Activated CD4-positive, alpha-beta T cell treated with anti-CD3 and anti-CD28 coated beads for 36 hours (primary cell): ENCODE measurements around the gene RGCC. TPM values are rescaled to one million over a fixed set of nuclear protein-coding genes. Genes with fewer than 3 reads are reported as not detected.

Source experiments
- ATAC-seq: fragments of 200-7000 bp; cut with Tn5 transposase; one replicate; pipeline ENCODE4 v1.10.0; 2021; ENCODE audit warnings: mild to moderate bottlenecking, moderate library complexity
- CTCF ChIA-PET: fragments of 350-600 bp; sonication (Branson Sonifier 250); formaldehyde crosslinking; loops from one replicate; lab custom pipeline; 2021; ENCODE audit warnings: antibody characterized with exemption; lab: Charles Lee
- POLR2A ChIA-PET: fragments of 350-600 bp; sonication (Branson Sonifier 250); formaldehyde crosslinking; loops from one replicate; lab custom pipeline; 2021; ENCODE audit warnings: antibody characterized with exemption, inconsistent platforms; lab: Charles Lee
- DNase-seq: peaks from one replicate; pipeline ENCODE4 v3.0.0-alpha.2; 2020
- H3K27ac Mint-ChIP-seq: one replicate; pipeline ENCODE4 v1.8.0; 2021; ENCODE audit warnings: mixed read lengths
- H3K27me3 Mint-ChIP-seq: one replicate; pipeline ENCODE4 v1.8.0; 2021; ENCODE audit warnings: mixed read lengths
- H3K36me3 Mint-ChIP-seq: one replicate; pipeline ENCODE4 v1.8.0; 2021; ENCODE audit warnings: low read depth, mixed read lengths
- H3K4me1 Mint-ChIP-seq: one replicate; pipeline ENCODE4 v1.8.0; 2021; ENCODE audit warnings: mixed read lengths
- H3K4me3 Mint-ChIP-seq: one replicate; pipeline ENCODE4 v1.8.0; 2021; ENCODE audit warnings: mild to moderate bottlenecking, moderate library complexity, mixed read lengths
- H3K9me3 Mint-ChIP-seq: one replicate; pipeline ENCODE4 v1.8.0; 2021; ENCODE audit warnings: low read depth, mixed read lengths
- intact Hi-C, 2 experiments: fragments of 100-400 bp; cut with DNase I in 1 of 2; cut with micrococcal nuclease in 1 of 2; formaldehyde crosslinking; loops; one replicate each; pipeline versions ENCODE4 v1.14.2 to v1.15.1; 2022 to 2024; cut with DNase I, micrococcal nuclease
- total RNA-seq, 2 experiments: library from RNA; stranded (reverse); gene quantifications; one replicate each; pipeline ENCODE4 v1.2.3, GENCODE V29; 2021

Gene RGCC
- total RNA-seq, 2 experiments from 2014 or later = 134 to 146 TPM

DNA sequence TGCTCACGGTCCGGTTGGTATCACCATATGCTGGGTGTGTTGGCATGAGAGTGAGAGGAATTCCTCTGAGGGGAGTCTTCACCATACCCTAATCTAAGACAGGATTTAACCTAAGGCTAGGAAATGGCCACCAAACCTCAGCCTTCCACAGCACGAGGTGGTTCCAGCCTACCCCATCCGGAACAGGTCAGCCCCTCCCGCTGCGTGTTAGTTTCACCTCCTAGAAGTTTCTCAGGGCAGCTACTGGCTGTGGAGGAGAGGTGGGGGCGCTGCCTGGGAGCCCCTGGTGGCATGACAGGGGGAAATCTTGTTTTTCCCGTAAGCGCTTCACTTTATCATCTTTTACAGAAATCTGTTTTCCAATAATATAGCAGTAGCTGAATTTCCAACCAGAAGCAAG is 55.1 kb downstream of the RGCC start:
- CTCF ChIA-PET = interaction anchor here (1.1 kb wide), 1 partner anchor 57 kb away, joined by 3 read pairs; no protein-coding TSS in a partner anchor
- Mint-ChIP-seq H3K4me1 (no peaks in the 10 kb centered on the region), H3K4me3 (no peak overlapping the region), H3K36me3 (no peaks in the 10 kb centered on the region), H3K9me3 (no peaks in the 10 kb centered on the region), H3K27ac (no peak overlapping the region), H3K27me3 (no peaks in the 10 kb centered on the region)
- intact Hi-C loops = no loop called here
- POLR2A ChIA-PET = interaction anchor here (0.6 kb wide), 1 partner anchor 29 kb away, joined by 3 read pairs; no protein-coding TSS in a partner anchor
- ATAC-seq (no peak), DNase-seq (no peak)

DNA sequence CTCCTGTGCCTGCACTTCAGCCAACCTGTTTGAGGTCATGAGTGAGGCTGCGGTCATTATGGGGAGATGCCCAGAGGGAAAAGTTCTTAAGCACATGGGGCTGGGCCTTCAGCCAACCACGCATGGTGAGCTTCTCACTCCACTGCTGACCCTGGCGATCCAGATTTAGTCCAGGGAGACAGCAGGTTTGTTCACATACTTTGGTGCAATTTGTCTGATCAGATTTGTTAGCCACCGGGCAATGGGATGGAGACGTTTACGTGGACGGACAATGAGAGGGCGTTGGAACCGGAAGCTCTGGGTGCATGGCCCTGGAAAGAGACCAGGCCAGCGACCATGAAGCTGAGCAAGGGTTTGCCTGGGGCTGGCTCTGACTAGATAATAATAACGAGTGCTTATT is 56.2 kb downstream of the RGCC start:
- POLR2A ChIA-PET = no interaction called here
- H3K4me1 Mint-ChIP-seq = no peaks in the 10 kb centered on the region
- ATAC-seq = no peak
- no peak for DNase-seq
- no peaks in the 10 kb centered on the region for H3K9me3 Mint-ChIP-seq
- no peak overlapping the region for H3K27ac Mint-ChIP-seq
- CTCF ChIA-PET = interaction anchor here (0.6 kb wide), 1 partner anchor 459 kb away, joined by 3 read pairs; no protein-coding TSS in a partner anchor
- no peaks in the 10 kb centered on the region for H3K27me3 Mint-ChIP-seq
- H3K36me3 Mint-ChIP-seq = no peaks in the 10 kb centered on the region
- H3K4me3 Mint-ChIP-seq = no peak overlapping the region
- intact Hi-C loops = no loop called here

DNA sequence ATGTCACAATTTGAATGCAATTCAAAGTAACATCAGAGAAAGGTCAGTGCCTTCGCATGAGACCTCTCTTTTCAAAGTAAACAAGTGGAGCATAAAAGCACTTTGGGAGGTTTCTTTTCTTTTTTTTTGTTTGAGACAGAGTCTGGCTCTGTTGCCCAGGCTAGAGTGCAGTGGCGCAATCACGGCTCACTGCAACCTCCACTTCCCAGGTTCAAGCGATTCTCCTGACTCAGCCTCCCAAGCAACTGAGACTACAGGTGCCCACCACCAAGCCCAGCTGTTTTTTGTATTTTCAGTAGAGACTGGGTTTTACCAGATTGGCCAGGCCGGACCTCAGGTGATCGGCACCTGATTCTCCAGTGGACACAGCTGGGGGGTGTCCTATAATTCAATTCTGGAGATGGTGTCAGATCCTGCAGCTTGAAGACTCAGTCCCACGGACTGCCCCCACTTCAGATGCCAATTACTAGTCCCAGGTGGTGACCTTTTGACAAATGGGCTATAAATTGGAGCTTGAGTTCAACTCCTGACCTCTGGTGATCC is 57.6 kb downstream of the RGCC start:
- POLR2A ChIA-PET = no interaction called here
- H3K9me3 Mint-ChIP-seq = no peaks in the 10 kb centered on the region
- no peak for DNase-seq
- no peaks in the 10 kb centered on the region for H3K4me1 Mint-ChIP-seq
- H3K4me3 Mint-ChIP-seq = no peak overlapping the region
- H3K27ac Mint-ChIP-seq = no peak overlapping the region
- H3K27me3 Mint-ChIP-seq = no peaks in the 10 kb centered on the region
- no peaks in the 10 kb centered on the region for H3K36me3 Mint-ChIP-seq
- intact Hi-C loops = no loop called here
- CTCF ChIA-PET = interaction anchor here (1.1 kb wide), 1 partner anchor 16 kb away, joined by 3 read pairs; no protein-coding TSS in a partner anchor
- no peak for ATAC-seq

DNA sequence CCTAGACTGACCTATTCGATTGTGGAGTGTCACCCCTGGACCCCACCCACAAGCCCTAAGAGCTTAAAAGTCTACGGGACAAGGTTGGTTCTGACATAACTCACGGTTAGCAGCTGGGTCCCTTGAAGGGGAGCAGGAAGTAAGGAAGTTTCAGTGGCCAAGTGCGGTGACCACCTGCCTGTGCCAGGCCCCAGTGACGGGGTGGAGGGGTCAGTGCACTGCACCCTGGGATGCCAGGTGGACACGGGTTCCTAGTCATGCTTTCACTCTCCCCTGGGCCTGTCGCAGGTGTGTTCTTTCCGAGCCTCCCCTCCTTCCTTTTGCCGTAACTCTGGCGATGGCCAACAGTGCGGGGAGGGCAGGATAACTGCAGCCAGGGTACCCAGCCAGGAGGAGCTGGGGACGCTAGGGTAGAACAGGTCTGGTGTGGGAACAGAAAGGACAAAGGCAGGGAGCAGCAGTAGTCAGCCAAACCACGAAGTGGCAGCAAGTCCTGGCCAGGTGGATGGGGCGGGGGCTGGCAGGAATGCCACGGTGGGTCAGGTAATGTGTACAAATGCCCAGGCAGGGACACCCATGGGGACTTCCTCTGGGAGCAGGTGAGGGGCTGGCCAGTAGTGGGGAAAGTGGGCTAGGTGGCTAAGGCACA is 58.3 kb downstream of the RGCC start:
- Mint-ChIP-seq H3K36me3 (no peaks in the 10 kb centered on the region), H3K27me3 (no peaks in the 10 kb centered on the region), H3K27ac (no peak overlapping the region), H3K9me3 (no peaks in the 10 kb centered on the region), H3K4me1 (no peaks in the 10 kb centered on the region), H3K4me3 (no peak overlapping the region)
- CTCF ChIA-PET = interaction anchor here (1.1 kb wide), 1 partner anchor 17 kb away, joined by 3 read pairs; no protein-coding TSS in a partner anchor
- DNase-seq (no peak), ATAC-seq (no peak)
- POLR2A ChIA-PET = no interaction called here
- intact Hi-C loops = no loop called here

DNA sequence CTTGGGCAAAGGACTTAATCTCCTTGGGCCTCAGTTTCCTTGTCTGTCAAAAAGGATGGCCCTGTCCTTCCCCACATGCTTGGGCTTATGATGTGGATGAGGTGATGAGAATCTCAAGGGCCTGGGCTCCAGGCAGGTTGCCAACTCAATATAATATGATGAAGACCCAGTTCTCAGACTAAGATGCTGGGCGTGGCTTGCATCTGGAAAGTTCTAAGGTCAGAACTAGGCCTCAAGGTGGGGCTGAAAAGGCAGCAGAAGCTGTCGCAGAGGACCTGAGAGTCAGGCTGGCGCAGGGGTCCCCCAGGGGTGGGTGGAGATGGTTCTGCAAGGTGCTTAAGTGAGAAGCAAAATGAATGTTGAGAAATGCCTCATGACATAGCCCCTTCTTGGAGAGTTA is 58.8 kb downstream of the RGCC start:
- ChIA-PET CTCF (interaction anchor here (0.5 to 1.1 kb wide), 2 partner anchors 17 to 18 kb away, joined by 3 read pairs; no protein-coding TSS in a partner anchor), POLR2A (no interaction called here)
- Mint-ChIP-seq H3K4me3 (no peak overlapping the region), H3K27me3 (no peaks in the 10 kb centered on the region), H3K4me1 (no peaks in the 10 kb centered on the region), H3K27ac (no peak overlapping the region), H3K36me3 (no peaks in the 10 kb centered on the region), H3K9me3 (no peaks in the 10 kb centered on the region)
- DNase-seq (no peak), ATAC-seq (no peak)
- intact Hi-C loops = no loop called here

DNA sequence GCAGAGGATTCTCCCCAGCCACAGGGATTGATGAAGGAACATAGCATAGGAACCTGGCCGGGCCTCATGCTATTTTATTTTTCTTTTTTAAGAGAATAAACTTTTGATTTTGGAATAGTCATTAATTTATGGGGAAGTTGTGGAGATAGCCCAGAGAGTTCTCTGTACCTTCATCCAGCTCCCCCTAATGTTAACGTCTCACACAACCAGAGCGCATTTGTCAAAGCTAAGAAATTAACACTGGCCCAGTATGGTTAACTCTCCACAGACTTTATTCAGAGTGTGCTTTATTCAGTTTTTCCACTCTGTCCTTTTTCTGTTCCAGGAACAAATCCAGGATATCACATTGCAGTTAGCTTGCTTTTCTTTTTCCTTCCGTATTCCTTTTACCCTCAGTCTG is 59.4 kb downstream of the RGCC start:
- intact Hi-C loops = no loop called here
- H3K9me3 Mint-ChIP-seq = no peaks in the 10 kb centered on the region
- no peak overlapping the region for H3K4me3 Mint-ChIP-seq
- no peaks in the 10 kb centered on the region for H3K27me3 Mint-ChIP-seq
- DNase-seq (no peak), ATAC-seq (no peak)
- CTCF ChIA-PET = interaction anchor here (0.5 kb wide), 1 partner anchor 16 kb away, joined by 3 read pairs; no protein-coding TSS in a partner anchor
- POLR2A ChIA-PET = no interaction called here
- H3K4me1 Mint-ChIP-seq = no peaks in the 10 kb centered on the region
- no peak overlapping the region for H3K27ac Mint-ChIP-seq
- H3K36me3 Mint-ChIP-seq = no peaks in the 10 kb centered on the region

DNA sequence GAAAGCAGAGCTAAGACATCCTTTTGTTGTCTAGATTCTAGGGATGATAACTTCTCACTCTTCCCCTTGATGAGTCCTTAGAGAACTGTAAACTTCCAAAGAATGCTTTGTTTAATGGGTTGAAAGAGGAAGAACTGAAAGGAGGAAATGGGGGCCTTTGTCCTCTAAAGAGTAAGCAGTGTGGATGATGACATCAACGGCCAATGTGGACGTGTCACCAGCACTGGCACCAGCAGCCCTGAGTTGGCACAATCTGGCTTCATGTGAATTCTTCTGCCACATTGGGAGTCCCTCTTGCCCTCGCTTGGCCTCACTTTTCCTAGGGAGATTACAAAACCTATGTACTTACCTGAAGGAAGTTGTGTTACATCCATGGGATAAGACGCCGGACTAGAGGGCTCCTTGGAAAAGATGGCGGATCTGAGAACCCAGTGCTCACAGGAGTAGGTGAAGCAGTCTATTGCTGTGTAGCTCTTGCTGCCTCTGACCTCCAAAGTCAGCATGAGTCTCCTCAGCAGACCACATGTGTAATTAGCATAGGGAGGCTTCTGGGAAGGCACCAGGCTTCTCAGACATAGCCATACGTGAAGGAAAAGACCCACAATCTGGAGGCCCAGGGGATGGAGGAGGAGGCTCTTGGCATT is 62.8 kb downstream of the RGCC start:
- no peak for DNase-seq
- no peak overlapping the region for H3K4me3 Mint-ChIP-seq
- CTCF ChIA-PET = interaction anchor here (0.6 kb wide), 1 partner anchor 62 kb away, joined by 4 read pairs; no protein-coding TSS in a partner anchor
- no peak overlapping the region for H3K27ac Mint-ChIP-seq
- no peaks in the 10 kb centered on the region for H3K9me3 Mint-ChIP-seq
- no peaks in the 10 kb centered on the region for H3K36me3 Mint-ChIP-seq
- ATAC-seq = no peak
- H3K4me1 Mint-ChIP-seq = no peaks in the 10 kb centered on the region
- POLR2A ChIA-PET = interaction anchor here (0.6 kb wide), 1 partner anchor 568 kb away, joined by 3 read pairs; no protein-coding TSS in a partner anchor
- no peaks in the 10 kb centered on the region for H3K27me3 Mint-ChIP-seq
- intact Hi-C loops = no loop called here

Other genes with a start within 250 kb of the RGCC start
- gene MTRF1, start 194.0 kb upstream of the RGCC start, total RNA-seq = 10 to 100 TPM; 19.7 to 22.1 TPM
- gene NAA16, start 146.3 kb upstream of the RGCC start, total RNA-seq = 10 to 100 TPM; 24.0 to 29.8 TPM